HL-60 (cell line): ENCODE data around the gene FAXC.

Source experiments
- DNase-seq, 2 experiments: peaks; one replicate each; pipeline ENCODE4 v3.0.0-alpha.2; 2010 to 2020; ENCODE audit warnings: low read depth in 1 of 2, low spot score in 1 of 2
- H3K27ac ChIP-seq: fragments of 250-450 bp; sonication (Bioruptor Pico); replicated peaks from 2 replicates; pipeline ENCODE4 v1.5.1; 2020; ENCODE audit warnings: mild to moderate bottlenecking, moderate library complexity
- H3K27me3 ChIP-seq: fragments of 250-450 bp; sonication (Bioruptor Pico); 2 replicates; pipeline ENCODE4 v1.5.1; 2021; ENCODE audit warnings: mild to moderate bottlenecking, moderate library complexity; ENCODE audit not compliant: insufficient read depth, poor library complexity, severe bottlenecking
- H3K4me3 ChIP-seq: replicated peaks from 2 replicates; pipeline ENCODE4 v1.5.1; 2011; ENCODE audit warnings: mild to moderate bottlenecking, control low read depth, low read length; ENCODE audit not compliant: insufficient read depth
- CTCF ChIP-seq: IDR thresholded peaks from one replicate; pipeline ENCODE4 v1.5.1; 2011; ENCODE audit warnings: low read length, control low read depth, inconsistent platforms; ENCODE audit not compliant: insufficient read depth
- GABPA ChIP-seq: IDR thresholded peaks from 2 replicates; pipeline ENCODE4 v1.6.1; 2012; ENCODE audit warnings: low read depth
- POLR2AphosphoS5 ChIP-seq: IDR thresholded peaks from 2 replicates; pipeline ENCODE4 v1.6.1; 2012; ENCODE audit warnings: low read depth
- REST ChIP-seq: IDR thresholded peaks from 2 replicates; pipeline ENCODE4 v1.6.1; 2012; ENCODE audit warnings: low read depth; ENCODE audit not compliant: insufficient replicate concordance
- SPI1 ChIP-seq: IDR thresholded peaks from 2 replicates; pipeline ENCODE4 v1.6.1; 2012; ENCODE audit warnings: low read depth, mild to moderate bottlenecking, borderline replicate concordance

The FAXC gene

GRCh38 chr6:99246602-99247001 lies 102.9 kb downstream of the FAXC start:
- no peak for TF ChIP-seq SPI1
- Histone ChIP-seq H3K27me3 (no peaks in the 10 kb centered on the region), H3K27ac (no peak overlapping the region), H3K4me3 (no peak overlapping the region)
- DNase-seq, result no peak

GRCh38 chr6:99241905-99242534 lies 107.5 kb downstream of the FAXC start:
- Histone ChIP-seq H3K27me3 (no peaks in the 10 kb centered on the region), H3K27ac (no peak overlapping the region), H3K4me3 (no peak overlapping the region)
- DNase-seq, result no peak
- TF ChIP-seq POLR2AphosphoS5 (no peak), CTCF (peak; percentile 32)

DNA sequence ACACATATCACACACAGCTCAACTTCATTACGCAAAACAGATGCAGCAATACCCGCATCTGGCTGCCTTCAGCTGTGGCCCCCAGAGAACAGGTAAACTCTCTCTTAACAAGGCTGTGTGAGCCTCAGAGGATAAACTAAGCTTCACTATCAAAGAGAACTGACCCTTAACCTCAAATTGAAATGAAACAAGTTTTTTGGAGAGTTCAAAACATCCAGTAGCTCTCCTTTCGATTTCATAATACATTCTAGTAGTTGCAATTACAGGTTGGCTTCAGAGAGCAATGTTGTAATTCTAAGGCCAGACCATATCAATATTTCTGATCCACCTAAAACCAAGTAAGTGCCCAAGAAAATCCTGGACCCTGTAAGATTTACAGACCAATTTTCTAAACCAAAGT lies 113.5 kb downstream of the FAXC start:
- Histone ChIP-seq H3K4me3 (no peak overlapping the region), H3K27me3 (peaks cover 6% of the 10 kb centered on the region), H3K27ac (no peak overlapping the region)
- TF ChIP-seq SPI1, result no peak
- no peak for TF ChIP-seq GABPA
- TF ChIP-seq REST, result no peak
- no peak for TF ChIP-seq CTCF
- no peak for TF ChIP-seq POLR2AphosphoS5
- DNase-seq, result no peak

DNA sequence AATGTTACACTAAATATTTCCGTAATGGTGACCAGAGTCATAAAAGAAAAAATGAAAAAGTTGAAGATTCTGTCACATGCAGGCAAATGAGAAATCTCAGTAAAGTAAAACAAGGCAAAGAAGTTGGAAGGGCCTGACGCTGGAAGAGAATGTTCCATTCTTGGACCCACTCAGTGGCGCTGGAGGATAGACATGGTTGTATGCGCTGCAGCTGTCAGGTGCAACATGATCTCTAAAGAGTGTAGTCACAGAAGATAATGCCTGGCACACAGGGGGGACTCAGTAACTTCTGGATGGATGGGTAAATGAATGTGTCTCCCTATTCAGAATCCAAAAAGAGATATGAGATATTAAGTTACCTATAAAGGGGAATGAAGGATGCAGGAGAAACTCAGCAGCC lies 116.3 kb downstream of the FAXC start:
- no peak for TF ChIP-seq SPI1
- no peak for TF ChIP-seq CTCF
- no peak for TF ChIP-seq POLR2AphosphoS5
- TF ChIP-seq GABPA, result no peak
- TF ChIP-seq REST, result no peak
- peaks cover 10% of the 10 kb centered on the region for H3K27me3 ChIP-seq
- no peak for DNase-seq
- H3K4me3 ChIP-seq, result no peak overlapping the region
- no peak overlapping the region for H3K27ac ChIP-seq
